ENCODE data around the gene CSK.
A peak's percentile ranks its signal among the peaks of the same experiment; 100 is the strongest.

CSK gene

GRCh38 chr15:74844319-74845207 lies 62.7 kb downstream of the CSK start:
- no peak for DNase-seq

DNA sequence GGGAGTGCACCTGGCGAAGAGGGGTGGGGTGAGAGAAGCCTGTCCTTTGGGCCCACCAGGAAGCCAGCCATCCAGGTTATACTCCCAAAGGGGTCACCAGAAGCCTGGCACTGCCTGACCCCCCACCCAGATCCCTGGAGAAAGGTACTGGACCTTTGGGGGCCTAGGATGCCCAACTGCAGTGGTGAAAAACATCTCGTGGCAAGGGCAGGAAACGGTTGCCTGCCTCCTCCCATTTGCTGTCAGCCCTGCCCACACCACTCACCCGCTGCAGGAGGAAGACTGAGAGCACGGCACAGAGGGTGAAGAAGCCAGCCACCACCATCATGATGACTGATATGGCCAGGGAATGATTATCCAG lies 63.3 kb downstream of the CSK start:
- DNase-seq: peak; percentile 32

DNA sequence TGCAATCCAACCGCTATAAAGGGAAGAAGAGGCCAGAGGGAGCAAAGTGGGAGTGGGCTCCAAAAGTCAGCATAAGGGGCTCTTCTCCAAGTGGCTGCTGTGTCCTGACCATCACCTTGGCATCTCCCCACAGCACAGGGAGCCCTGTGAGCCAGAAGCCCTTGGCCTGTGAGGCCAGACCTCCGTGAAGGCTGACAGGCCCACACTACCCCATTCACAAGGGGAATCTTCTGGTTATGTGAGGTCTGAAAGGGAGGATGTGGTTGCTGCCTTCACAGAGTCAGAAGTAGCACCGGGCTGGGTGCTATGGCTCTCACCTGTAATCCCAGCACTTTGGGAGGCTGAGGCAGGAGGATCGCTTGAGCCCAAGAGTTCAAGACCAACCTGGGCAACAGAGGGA lies 63.7 kb downstream of the CSK start:
- DNase-seq: no peak

GRCh38 chr15:74847432-74847831 lies 65.6 kb downstream of the CSK start:
- no peak for DNase-seq

DNA sequence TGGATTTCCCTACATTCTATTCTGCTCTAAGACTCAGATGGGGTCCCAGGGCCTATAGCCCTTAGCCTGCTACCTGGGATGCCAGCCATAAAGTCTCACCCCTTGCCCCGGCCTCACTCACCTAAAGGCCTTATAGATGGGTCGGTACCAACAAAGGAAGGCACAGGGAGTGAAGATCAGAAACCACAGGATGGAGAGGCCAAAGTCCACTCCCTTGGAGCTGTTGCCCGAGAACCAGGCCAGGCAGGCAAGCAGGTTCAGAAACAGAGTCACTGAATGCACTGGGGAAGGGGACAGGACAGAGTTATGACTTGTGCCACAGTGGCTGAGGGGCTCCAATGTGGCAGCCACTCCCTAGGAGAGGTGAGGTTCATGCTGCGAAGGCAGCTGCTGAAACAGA lies 68.5 kb downstream of the CSK start:
- no peak for DNase-seq

DNA sequence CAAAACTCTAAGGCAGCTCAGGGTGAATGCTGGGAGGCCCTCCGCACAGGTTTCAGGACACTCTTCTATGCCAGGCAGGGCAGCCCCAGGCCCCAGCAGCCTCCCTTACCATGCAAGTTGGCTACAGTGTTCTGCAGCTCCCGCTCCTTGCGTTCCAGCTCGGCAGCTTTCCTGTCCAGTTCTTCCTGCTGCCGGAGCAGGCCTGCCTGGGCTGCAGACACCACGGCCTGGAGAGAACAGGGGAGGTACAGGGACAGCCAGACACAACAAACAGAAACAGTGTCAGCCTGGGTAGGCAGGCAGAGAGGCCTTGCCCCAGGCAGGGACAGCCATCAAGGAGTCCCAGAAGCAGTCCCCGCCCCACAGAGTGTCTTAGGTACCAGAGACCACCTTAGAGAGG lies 70.1 kb downstream of the CSK start:
- DNase-seq: no peak

Data from T-helper 9 cell (primary cell).